GM04504 (cell line): ENCODE results near the gene FAM118B.
A peak's percentile ranks its signal among the peaks of the same experiment; 100 is the strongest.
"Not testable (repeated sequence)": the region's sequence is repeated elsewhere in the genome, so short reads cannot be mapped to it uniquely, and the experiment has no call there.

Experiments
- DNase-seq: peaks from one replicate; pipeline ENCODE4 v3.0.0-alpha.2; 2012; ENCODE audit warnings: low read depth

The FAM118B gene

DNA sequence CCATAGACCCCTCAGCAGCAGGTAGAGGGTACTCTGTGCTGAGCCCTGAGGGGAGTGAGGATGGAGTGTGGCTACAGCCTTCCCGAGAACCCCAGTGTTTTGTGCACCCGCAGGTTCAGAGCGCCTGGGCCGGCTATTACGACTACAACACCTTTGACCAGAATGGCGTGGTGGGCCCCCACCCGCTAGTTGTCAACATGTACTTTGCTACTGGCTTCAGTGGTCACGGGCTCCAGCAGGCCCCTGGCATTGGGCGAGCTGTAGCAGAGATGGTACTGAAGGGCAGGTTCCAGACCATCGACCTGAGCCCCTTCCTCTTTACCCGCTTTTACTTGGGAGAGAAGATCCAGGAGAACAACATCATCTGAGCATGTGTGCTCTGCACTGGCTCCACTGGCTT lies 65.7 kb downstream of the FAM118B start:
- no peak for DNase-seq

DNA sequence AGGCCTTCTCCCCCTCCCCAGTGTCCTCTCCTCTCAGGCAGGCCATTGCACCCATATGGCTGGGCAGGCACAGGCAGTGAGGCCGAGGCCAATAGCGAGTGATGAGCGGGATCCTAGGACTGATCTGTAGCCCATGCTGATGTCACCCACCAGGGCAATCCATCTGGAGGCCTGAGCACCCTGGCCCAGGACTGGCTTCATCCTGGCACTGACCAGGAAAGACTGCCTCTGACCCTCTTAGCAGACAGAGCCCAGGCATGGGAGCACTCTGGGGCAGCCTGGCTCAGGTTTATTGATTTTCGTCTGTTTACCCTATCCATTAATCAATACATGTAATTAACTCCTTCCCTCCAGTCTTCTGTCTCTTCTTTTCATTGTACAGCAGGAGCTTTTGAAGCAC lies 66.2 kb downstream of the FAM118B start:
- no peak for DNase-seq

GRCh38 chr11:126279191-126279590 lies 67.6 kb downstream of the FAM118B start:
- no peak for DNase-seq

- DNase-seq: no peak
These were observed 69.0 kb downstream of the FAM118B start for GRCh38 chr11:126280595-126280994.

- DNase-seq: no peak
These were observed 69.7 kb downstream of the FAM118B start for GRCh38 chr11:126281245-126281644.

DNA sequence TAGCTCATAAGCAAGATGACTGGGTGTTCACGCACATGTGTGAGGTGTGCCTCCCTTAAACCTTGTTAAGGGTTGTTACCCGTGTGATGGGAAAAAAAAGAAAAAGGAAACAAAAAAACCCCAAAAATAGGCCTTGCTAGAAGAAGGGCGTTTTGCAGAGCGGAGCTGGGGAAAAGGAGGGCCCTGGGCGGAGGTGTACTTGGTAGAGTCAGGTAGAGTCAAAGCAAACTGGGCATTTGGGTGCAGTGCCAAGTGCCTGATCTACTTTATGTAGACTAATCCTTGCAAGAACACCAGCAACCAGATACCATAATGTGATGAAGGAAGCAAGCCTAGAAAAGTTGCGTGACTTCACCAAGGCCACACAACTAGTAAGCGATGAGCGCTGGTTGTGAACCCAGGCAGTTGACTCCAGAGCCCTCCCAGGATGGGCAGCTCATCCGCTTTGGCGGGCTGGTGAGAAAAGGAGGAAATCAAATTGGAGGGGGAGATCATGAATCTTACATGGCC lies 70.1 kb downstream of the FAM118B start:
- DNase-seq: no peak

GRCh38 chr11:126282361-126282735 lies 70.8 kb downstream of the FAM118B start:
- DNase-seq: no peak

DNA sequence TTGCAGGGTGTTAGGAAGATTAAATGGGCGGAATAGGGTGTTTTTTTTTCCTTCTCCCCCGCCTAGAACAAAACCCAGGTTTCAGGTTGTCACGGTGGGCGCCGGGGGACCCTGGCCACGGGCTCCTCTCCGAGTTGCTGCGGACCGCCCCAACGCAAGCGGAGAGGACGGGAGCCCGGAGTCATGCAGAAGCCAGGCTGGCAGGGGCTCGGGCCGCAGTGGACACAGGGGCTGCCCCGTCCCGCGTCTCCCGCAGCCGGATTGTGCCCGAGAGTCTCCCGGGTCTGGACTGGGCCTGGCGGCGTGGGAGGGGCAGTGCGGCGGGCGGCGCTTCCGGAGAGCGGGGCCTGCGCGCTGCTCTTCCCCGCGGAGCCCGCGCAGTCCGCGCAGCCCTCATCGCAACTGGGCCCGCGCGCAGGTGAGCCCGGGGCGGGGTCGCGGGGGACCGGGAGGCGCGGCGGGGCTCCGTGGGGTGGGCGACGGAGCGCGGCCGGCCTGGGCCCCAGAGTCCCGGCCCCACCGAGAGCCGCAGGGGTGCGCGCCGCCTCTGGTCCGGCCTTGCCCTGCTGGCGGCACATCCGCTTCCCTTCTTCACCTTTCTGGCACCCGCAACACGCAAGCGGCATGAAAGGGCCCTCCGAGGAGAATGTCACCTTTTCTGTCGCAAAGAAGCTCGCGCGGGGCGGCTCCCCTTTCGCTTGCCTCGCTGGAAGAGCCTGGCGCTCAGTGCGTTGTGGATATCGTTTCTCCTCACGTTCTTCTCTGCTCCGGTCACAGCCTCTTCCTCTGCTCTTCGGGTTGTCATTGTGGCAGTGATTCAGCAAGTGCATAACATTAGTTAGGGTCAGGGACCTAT lies 71.4 kb downstream of the FAM118B start, which contains the start of gene TIRAP:
Gene TIRAP, plus strand, starts transcription at position 358 of the 856 bp plus-strand sequence. CDS start 7,802 bp downstream, outside the sequence.
- no peak for DNase-seq

DNA sequence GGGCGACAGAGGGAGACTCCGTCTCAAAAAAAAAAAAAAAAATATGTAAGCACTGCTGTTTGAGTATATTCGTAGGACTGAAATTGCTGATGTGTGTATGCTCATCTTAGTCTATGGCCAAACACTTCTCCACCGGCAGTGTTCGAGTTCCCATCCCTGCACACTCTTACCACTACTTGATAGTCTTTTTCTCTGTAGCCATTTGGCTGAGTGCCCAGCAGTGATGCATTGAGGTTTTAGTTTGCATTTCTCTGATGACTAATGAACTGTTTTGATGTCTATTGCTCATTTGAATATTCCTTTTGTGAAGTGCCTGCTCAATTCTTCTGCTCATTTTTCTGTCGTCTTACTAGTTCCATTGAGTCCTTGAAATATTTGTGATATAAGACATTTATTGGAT lies 73.2 kb downstream of the FAM118B start:
- DNase-seq: peak; percentile 90

DNA sequence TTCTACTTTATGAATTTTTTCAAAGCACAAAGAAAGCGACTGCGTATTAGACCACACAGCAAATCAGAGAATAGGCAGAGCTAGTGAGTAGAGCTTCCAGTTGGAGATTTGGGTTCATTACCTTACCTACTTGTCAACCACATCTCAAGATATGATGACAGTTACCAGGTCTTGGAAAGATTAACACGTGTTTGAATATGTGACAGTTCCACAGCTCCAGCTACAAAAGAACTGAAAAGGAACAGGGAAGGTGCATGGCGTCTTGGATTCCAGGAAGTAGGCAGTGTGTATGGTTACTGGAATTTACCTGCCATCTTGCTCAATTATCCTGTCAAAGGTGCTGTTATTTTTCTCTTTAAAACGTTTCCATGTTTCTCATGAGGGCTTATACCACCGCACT lies 76.7 kb downstream of the FAM118B start:
- no peak for DNase-seq

- DNase-seq: no peak
These were observed 79.3 kb downstream of the FAM118B start for GRCh38 chr11:126290887-126291286.

DNA sequence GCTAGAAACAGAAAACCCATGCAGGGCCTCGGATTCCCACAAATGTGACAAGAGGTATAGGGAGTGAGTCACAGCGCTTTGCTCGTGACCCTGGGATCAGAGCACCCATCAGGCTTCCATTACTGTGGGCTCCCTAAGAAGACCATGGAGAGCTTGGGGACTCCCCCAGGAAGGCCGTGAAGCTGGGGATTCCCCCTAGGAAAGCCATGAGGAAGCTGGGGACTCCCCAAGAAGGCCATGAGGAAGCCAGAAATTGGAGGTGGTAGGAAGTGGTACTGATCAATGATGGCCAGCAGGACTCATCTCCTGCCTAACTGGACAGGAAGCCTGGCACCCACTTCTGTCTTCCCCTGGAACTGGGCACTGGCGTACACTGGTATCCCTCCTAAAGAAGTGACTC lies 82.1 kb downstream of the FAM118B start:
- no peak for DNase-seq

DNA sequence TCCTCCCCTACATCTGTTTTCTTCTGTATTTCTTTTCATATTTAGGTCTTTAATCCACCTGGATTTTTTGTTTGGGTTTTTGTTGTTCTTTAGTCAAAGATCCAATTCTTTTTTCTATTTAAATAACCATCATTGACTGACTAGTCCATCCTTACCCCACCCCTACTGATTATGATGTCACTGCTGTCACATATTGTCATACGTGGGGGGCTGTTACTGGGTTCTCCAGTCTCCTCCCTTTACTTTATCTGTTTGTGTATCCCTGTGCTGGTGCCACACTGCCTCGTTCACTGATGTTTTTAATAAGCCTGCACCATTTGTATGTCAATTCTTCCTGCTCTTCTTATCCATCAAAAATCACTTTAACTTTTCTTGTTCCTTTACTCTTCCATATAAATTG lies 85.4 kb downstream of the FAM118B start:
- DNase-seq: no peak

GRCh38 chr11:126303623-126304456 lies 92.3 kb downstream of the FAM118B start, which contains the start of gene DCPS:
TSS of gene DCPS (plus strand) at chr11:126304060. CDS start at chr11:126304081, 21 bp downstream.
- DNase-seq: peak; percentile 85

- DNase-seq: no peak
These were observed 93.0 kb downstream of the FAM118B start for GRCh38 chr11:126304457-126305075.

DNA sequence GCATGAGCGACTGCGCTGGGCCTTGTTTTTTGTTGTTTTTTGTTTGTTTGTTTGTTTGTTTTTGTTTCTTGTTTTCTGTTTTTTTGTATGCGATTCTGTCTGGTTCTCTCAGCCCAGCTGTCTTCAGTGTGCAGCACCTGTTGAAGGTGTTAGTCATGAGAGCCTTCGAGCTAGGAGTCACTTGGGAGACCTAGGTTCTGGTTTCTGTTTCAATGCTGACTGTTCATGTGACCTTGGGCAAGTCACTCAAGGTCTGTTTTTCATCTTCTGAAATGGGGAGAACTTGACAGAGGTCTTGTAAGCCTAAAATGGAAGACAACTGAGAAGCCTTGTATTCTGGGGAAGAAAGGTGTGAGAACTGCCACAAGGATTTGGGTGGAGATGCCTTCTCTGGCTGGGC lies 94.1 kb downstream of the FAM118B start:
- DNase-seq: no peak

GRCh38 chr11:126307706-126308105 lies 96.1 kb downstream of the FAM118B start:
- no peak for DNase-seq

GRCh38 chr11:126308271-126308671 lies 96.7 kb downstream of the FAM118B start:
- DNase-seq: no peak

DNA sequence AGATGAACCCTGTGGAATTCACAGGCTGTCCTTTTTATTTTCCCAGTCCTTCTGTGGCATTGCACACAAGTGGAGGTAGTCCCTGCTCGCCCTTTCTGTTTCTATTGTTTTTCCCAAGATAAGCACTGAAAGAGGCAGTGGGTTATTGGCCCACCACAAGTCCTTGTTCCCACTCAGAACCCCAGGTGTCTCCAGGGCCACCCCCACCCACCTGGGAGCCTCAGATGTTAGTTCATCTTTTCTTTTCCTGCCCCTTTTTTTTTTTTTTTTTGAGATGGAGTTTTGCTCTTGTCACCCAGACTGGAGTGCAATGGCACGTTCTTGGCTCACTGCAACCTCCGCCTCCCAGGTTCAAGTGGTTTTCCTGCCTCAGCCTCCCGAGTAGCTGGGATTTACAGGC lies 97.2 kb downstream of the FAM118B start:
- not testable (repeated sequence) for DNase-seq

DNA sequence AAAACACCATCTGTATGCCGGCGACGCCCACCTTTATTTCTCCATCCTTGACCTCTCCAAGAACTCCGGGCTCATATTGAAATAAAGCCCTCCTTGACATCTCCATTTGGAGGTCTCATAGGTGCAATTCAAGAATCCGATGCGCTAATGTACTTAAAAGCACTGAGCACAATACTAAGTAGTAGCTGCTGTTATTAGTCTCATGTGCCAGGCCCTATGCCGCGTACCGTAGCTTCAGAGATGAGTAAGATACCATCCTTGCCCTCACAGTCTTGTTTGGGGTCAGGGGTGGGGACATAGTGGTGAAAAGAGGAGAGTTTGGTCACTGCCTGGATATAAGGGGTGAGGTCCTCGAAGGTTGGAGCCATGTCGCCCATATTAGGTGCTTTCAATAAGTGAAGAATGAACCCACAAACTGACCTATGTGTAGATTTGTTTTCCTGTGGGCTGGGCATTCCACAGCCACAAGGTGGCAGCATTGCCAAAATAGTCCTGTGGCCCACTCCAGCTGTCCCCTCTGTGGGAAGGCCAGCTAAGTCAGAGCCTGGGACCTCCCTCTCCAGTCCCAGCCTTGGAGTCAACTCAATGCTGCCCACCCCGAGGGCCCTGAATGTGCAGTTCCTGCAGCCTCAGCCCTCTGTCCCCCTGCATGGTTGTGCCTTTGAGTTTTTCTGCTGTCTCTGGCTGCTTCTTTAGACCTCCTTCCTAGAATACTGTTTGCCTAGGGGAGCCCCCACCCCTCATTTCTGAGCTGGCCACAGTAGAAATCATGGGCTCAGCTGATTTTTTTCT lies 98.8 kb downstream of the FAM118B start:
- peak; percentile 58 for DNase-seq

DNA sequence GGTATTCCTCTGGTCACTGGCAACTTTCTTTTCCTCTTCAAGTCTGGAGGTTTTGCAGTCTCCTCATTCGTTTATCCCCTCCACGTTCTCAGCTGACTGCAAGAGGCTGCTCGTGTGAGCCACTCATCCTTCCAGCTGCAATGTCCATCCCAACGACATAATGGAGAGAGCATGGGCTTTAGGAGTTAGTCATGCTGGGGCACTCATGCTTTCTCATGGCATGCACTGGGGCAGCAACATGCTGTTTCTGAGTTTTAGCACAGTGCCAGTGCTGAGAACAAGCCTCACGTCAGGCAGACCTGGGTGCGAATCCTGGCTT lies 99.4 kb downstream of the FAM118B start:
- DNase-seq: no peak
